ENCODE results near the gene TBC1D22A.
A peak's percentile ranks its signal among the peaks of the same experiment; 100 is the strongest.
"Not testable (repeated sequence)": the region's sequence is repeated elsewhere in the genome, so short reads cannot be mapped to it uniquely, and the experiment has no call there.

The TBC1D22A gene

DNA sequence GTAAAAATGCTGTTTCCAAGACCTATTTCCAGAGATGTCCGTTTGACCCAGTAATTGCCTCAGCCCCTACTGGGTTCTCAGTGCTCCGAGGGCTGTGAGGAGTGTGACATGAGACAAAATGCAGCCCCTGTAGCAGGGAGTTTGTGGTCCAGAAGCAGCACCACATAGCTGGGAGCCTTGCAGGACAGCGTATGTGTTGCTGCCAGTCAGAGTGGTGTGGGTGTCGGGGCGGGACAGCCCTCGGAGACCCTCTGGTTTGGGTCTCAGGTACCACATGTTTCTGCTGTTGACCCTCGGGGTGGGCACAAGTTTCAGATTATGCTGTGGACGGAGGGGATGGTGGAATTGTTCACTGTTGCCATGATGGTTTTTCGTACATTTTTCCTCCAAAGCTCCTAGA is 17.2 kb downstream of the TBC1D22A start:
- no peak overlapping the region for H3K27ac ChIP-seq (ENCODE audit: low read depth, low read length)
- no peak overlapping the region for H3K9ac ChIP-seq (ENCODE audit: low read depth in 1 of 2, low read length in 2 of 2)
- peaks cover 28 to 32% of the 10 kb centered on the region in 2 donors for H3K4me1 ChIP-seq (ENCODE audit: control insufficient read depth in 1 of 2, insufficient read depth in 2 of 2, low read length in 2 of 2)
- no peak overlapping the region for H3K4me3 ChIP-seq (ENCODE audit: low read depth in 1 of 2, low read length in 2 of 2)
- H3K27me3 ChIP-seq (ENCODE audit: control insufficient read depth in 1 of 2, insufficient read depth in 2 of 2, low read length in 2 of 2) = no peaks in the 10 kb centered on the region
- H3K36me3 ChIP-seq (ENCODE audit: control insufficient read depth in 1 of 2, insufficient read depth in 2 of 2, low read length in 2 of 2) = no peaks in the 10 kb centered on the region
- H3K9me3 ChIP-seq (ENCODE audit: control insufficient read depth in 1 of 2, low read length in 2 of 2) = no peaks in the 10 kb centered on the region

GRCh38 chr22:46780453-46780852 is 18.0 kb downstream of the TBC1D22A start:
- H3K4me1 ChIP-seq (ENCODE audit: control insufficient read depth in 1 of 2, insufficient read depth in 2 of 2, low read length in 2 of 2) = peaks cover 21 to 24% of the 10 kb centered on the region in 2 donors
- H3K27ac ChIP-seq (ENCODE audit: low read depth, low read length) = no peak overlapping the region
- H3K36me3 ChIP-seq (ENCODE audit: control insufficient read depth in 1 of 2, insufficient read depth in 2 of 2, low read length in 2 of 2) = no peaks in the 10 kb centered on the region
- H3K9me3 ChIP-seq (ENCODE audit: control insufficient read depth in 1 of 2, low read length in 2 of 2) = no peaks in the 10 kb centered on the region
- no peak overlapping the region for H3K4me3 ChIP-seq (ENCODE audit: low read depth in 1 of 2, low read length in 2 of 2)
- H3K9ac ChIP-seq (ENCODE audit: low read depth in 1 of 2, low read length in 2 of 2) = no peak overlapping the region
- no peaks in the 10 kb centered on the region for H3K27me3 ChIP-seq (ENCODE audit: control insufficient read depth in 1 of 2, insufficient read depth in 2 of 2, low read length in 2 of 2)

- no peak overlapping the region for H3K9ac ChIP-seq (ENCODE audit: low read depth in 1 of 2, low read length in 2 of 2)
- H3K27ac ChIP-seq (ENCODE audit: low read depth, low read length) = no peak overlapping the region
- peaks cover 14 to 15% of the 10 kb centered on the region in 2 donors for H3K4me1 ChIP-seq (ENCODE audit: control insufficient read depth in 1 of 2, insufficient read depth in 2 of 2, low read length in 2 of 2)
- H3K36me3 ChIP-seq (ENCODE audit: control insufficient read depth in 1 of 2, insufficient read depth in 2 of 2, low read length in 2 of 2) = no peaks in the 10 kb centered on the region
- H3K9me3 ChIP-seq (ENCODE audit: control insufficient read depth in 1 of 2, low read length in 2 of 2) = no peaks in the 10 kb centered on the region
- H3K4me3 ChIP-seq (ENCODE audit: low read depth in 1 of 2, low read length in 2 of 2) = no peak overlapping the region
- H3K27me3 ChIP-seq (ENCODE audit: control insufficient read depth in 1 of 2, insufficient read depth in 2 of 2, low read length in 2 of 2) = no peaks in the 10 kb centered on the region
These were observed 18.8 kb downstream of the TBC1D22A start for GRCh38 chr22:46781291-46781690.

- H3K4me3 ChIP-seq (ENCODE audit: low read depth in 1 of 2, low read length in 2 of 2); H3K27me3 ChIP-seq (ENCODE audit: control insufficient read depth in 1 of 2, insufficient read depth in 2 of 2, low read length in 2 of 2); H3K27ac ChIP-seq (ENCODE audit: low read depth, low read length); H3K4me1 ChIP-seq (ENCODE audit: control insufficient read depth in 1 of 2, insufficient read depth in 2 of 2, low read length in 2 of 2); H3K9ac ChIP-seq (ENCODE audit: low read depth in 1 of 2, low read length in 2 of 2); H3K9me3 ChIP-seq (ENCODE audit: control insufficient read depth in 1 of 2, low read length in 2 of 2); H3K36me3 ChIP-seq (ENCODE audit: control insufficient read depth in 1 of 2, insufficient read depth in 2 of 2, low read length in 2 of 2): not testable (repeated sequence)
These were observed 19.8 kb downstream of the TBC1D22A start for GRCh38 chr22:46782200-46782599.

GRCh38 chr22:46783721-46784120 is 21.3 kb downstream of the TBC1D22A start:
- Histone ChIP-seq H3K27ac (ENCODE audit: low read depth, low read length) (no peak overlapping the region), H3K9ac (ENCODE audit: low read depth in 1 of 2, low read length in 2 of 2) (no peak overlapping the region), H3K27me3 (ENCODE audit: control insufficient read depth in 1 of 2, insufficient read depth in 2 of 2, low read length in 2 of 2) (no peaks in the 10 kb centered on the region), H3K4me1 (ENCODE audit: control insufficient read depth in 1 of 2, insufficient read depth in 2 of 2, low read length in 2 of 2) (no peaks in the 10 kb centered on the region), H3K4me3 (ENCODE audit: low read depth in 1 of 2, low read length in 2 of 2) (no peak overlapping the region), H3K36me3 (ENCODE audit: control insufficient read depth in 1 of 2, insufficient read depth in 2 of 2, low read length in 2 of 2) (no peaks in the 10 kb centered on the region), H3K9me3 (ENCODE audit: control insufficient read depth in 1 of 2, low read length in 2 of 2) (no peaks in the 10 kb centered on the region)

DNA sequence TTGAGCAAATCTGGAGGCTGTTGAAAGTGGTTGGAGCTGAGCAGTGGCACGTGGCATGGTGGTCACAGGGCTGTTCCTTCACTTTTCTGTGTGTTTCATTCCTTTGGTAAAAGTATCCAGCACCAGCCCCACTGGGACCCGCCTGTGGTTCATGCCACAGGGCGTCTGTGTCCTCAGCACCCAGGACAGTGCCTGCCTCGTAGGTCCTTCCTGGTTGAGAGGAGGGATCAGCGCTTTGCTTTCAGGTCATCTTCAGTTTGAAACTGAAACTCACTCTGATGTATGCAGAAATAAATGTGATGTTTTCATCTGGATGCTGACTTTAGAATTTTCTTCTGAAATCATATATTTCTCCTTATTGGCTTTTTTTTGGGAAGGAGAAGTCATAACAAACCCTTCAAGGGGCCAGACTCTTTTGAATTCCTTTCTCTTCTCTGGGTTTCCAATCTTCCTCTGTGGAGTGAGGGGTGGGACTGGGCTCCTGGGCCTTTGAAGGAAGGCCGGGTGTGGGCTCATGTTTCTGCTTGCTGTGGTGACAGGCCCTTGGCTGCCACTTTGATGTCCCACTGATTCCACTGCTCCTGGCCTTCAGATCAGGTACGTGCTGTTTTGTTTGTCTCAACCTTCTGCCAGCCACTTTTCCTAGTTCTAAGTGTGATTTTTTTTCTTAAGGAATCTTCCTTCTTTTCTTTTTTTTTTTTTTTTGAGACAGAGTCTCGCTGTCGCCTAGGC is 26.2 kb downstream of the TBC1D22A start:
- Histone ChIP-seq H3K27ac (ENCODE audit: low read depth, low read length) (no peak overlapping the region), H3K4me1 (ENCODE audit: control insufficient read depth in 1 of 2, insufficient read depth in 2 of 2, low read length in 2 of 2) (peaks cover 0 to 12% of the 10 kb centered on the region in 2 donors)

DNA sequence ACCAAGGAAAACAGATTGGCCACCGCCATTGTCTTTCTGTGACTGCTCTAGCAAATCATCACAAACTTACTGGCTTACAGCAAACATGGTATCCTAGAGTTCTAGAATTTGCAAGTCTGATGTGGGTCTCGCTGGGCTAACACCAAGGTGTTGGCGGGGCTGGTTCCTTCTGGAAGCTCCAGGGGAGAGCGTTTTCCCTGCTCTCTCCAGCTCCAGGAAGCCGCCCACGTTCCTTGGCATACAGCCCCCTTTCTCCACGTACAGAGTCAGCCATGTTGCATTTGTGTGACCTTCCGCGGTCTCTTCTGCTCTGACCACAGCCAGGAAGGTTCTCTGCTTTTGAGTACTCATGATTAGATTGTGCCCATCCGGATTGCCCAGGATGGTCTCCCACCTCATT is 27.5 kb downstream of the TBC1D22A start:
- Histone ChIP-seq H3K9me3 (ENCODE audit: control insufficient read depth in 1 of 2, low read length in 2 of 2) (no peaks in the 10 kb centered on the region), H3K27me3 (ENCODE audit: control insufficient read depth in 1 of 2, insufficient read depth in 2 of 2, low read length in 2 of 2) (no peaks in the 10 kb centered on the region), H3K36me3 (ENCODE audit: control insufficient read depth in 1 of 2, insufficient read depth in 2 of 2, low read length in 2 of 2) (peaks cover 19 to 25% of the 10 kb centered on the region in 2 donors), H3K4me1 (ENCODE audit: control insufficient read depth in 1 of 2, insufficient read depth in 2 of 2, low read length in 2 of 2) (peaks cover 0 to 12% of the 10 kb centered on the region in 2 donors), H3K27ac (ENCODE audit: low read depth, low read length) (no peak overlapping the region), H3K4me3 (ENCODE audit: low read depth in 1 of 2, low read length in 2 of 2) (no peak overlapping the region), H3K9ac (ENCODE audit: low read depth in 1 of 2, low read length in 2 of 2) (no peak overlapping the region)

More for the DNA sequence above, 26.2 kb downstream of the TBC1D22A start:
- Histone ChIP-seq H3K36me3 (ENCODE audit: control insufficient read depth in 1 of 2, insufficient read depth in 2 of 2, low read length in 2 of 2) (peaks cover 12 to 13% of the 10 kb centered on the region in 2 donors), H3K9me3 (ENCODE audit: control insufficient read depth in 1 of 2, low read length in 2 of 2) (no peaks in the 10 kb centered on the region), H3K4me3 (ENCODE audit: low read depth in 1 of 2, low read length in 2 of 2) (no peak overlapping the region), H3K9ac (ENCODE audit: low read depth in 1 of 2, low read length in 2 of 2) (no peak overlapping the region), H3K27me3 (ENCODE audit: control insufficient read depth in 1 of 2, insufficient read depth in 2 of 2, low read length in 2 of 2) (no peaks in the 10 kb centered on the region)

GRCh38 chr22:46791201-46791731 is 28.8 kb downstream of the TBC1D22A start:
- H3K4me1 ChIP-seq (ENCODE audit: control insufficient read depth in 1 of 2, insufficient read depth in 2 of 2, low read length in 2 of 2) = peaks cover 0 to 12% of the 10 kb centered on the region in 2 donors
- H3K9me3 ChIP-seq (ENCODE audit: control insufficient read depth in 1 of 2, low read length in 2 of 2) = no peaks in the 10 kb centered on the region
- no peak overlapping the region for H3K9ac ChIP-seq (ENCODE audit: low read depth in 1 of 2, low read length in 2 of 2)
- no peaks in the 10 kb centered on the region for H3K27me3 ChIP-seq (ENCODE audit: control insufficient read depth in 1 of 2, insufficient read depth in 2 of 2, low read length in 2 of 2)
- no peak overlapping the region for H3K4me3 ChIP-seq (ENCODE audit: low read depth in 1 of 2, low read length in 2 of 2)
- H3K36me3 ChIP-seq (ENCODE audit: control insufficient read depth in 1 of 2, insufficient read depth in 2 of 2, low read length in 2 of 2) = peaks cover 26 to 33% of the 10 kb centered on the region in 2 donors
- no peak overlapping the region for H3K27ac ChIP-seq (ENCODE audit: low read depth, low read length)

DNA sequence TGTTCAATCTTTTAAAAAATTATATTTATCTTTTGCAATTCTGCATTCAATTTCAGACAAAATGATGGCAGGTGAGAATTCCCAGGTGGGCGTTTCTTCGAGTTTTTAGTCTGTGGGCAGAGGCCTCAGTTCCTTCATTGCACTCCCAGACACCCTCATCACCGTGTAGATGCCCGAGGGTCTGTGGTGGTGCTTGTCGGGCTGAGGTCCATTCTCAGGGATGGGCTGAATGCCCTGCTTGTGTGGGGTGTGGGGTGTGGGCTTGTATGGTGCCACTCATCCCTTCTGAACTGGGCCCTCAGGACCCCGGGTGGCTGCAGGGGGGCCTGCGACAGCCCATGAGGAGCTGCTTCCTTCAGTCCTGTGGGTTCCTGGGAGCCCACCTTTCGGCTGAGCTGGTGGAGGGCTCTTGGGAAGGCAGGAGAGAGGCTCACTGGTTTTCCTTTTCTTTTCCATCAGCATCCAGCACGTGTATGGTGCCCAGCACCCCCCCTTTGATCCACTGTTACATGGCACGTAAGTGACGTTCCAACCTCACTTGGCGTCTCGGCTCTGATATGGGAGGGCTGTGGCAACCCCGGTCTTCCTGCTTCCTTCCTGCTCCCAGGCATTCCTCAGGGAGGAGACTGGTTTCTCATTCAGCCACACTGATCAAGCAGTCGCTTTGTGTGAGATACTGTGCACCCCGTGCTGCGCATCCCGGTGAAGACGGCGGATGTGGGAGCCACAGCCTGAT is 29.8 kb downstream of the TBC1D22A start:
- H3K4me3 ChIP-seq (ENCODE audit: low read depth in 1 of 2, low read length in 2 of 2) = no peak overlapping the region
- no peaks in the 10 kb centered on the region for H3K27me3 ChIP-seq (ENCODE audit: control insufficient read depth in 1 of 2, insufficient read depth in 2 of 2, low read length in 2 of 2)
- H3K9me3 ChIP-seq (ENCODE audit: control insufficient read depth in 1 of 2, low read length in 2 of 2) = no peaks in the 10 kb centered on the region
- H3K27ac ChIP-seq (ENCODE audit: low read depth, low read length) = peak overlapping the region; percentile 50
- no peak overlapping the region for H3K9ac ChIP-seq (ENCODE audit: low read depth in 1 of 2, low read length in 2 of 2)
- peaks cover 0 to 12% of the 10 kb centered on the region in 2 donors for H3K4me1 ChIP-seq (ENCODE audit: control insufficient read depth in 1 of 2, insufficient read depth in 2 of 2, low read length in 2 of 2)
- peaks cover 30 to 39% of the 10 kb centered on the region in 2 donors for H3K36me3 ChIP-seq (ENCODE audit: control insufficient read depth in 1 of 2, insufficient read depth in 2 of 2, low read length in 2 of 2)

GRCh38 chr22:46792841-46793261 is 30.4 kb downstream of the TBC1D22A start:
- Histone ChIP-seq H3K27ac (ENCODE audit: low read depth, low read length) (no peak overlapping the region), H3K4me3 (ENCODE audit: low read depth in 1 of 2, low read length in 2 of 2) (no peak overlapping the region), H3K9ac (ENCODE audit: low read depth in 1 of 2, low read length in 2 of 2) (no peak overlapping the region), H3K36me3 (ENCODE audit: control insufficient read depth in 1 of 2, insufficient read depth in 2 of 2, low read length in 2 of 2) (peaks cover 33 to 45% of the 10 kb centered on the region in 2 donors), H3K4me1 (ENCODE audit: control insufficient read depth in 1 of 2, insufficient read depth in 2 of 2, low read length in 2 of 2) (peaks cover 0 to 12% of the 10 kb centered on the region in 2 donors), H3K27me3 (ENCODE audit: control insufficient read depth in 1 of 2, insufficient read depth in 2 of 2, low read length in 2 of 2) (no peaks in the 10 kb centered on the region), H3K9me3 (ENCODE audit: control insufficient read depth in 1 of 2, low read length in 2 of 2) (no peaks in the 10 kb centered on the region)

All from duodenal mucosa (tissue), 2 donors.